ENCODE data around the gene CD28.

GRCh38 chr2:203781151-203781550 lies 74.7 kb downstream of the CD28 start:
- TF ChIP-seq DPF2 (IDR thresholded peaks at IDR 0.05) (no peak), CBFB (IDR thresholded peaks at IDR 0.05; ENCODE audit: low read depth) (no peak), ATF3 (IDR thresholded peaks at IDR 0.05; ENCODE audit: borderline replicate concordance, extremely low read depth, low read depth, low read length) (no peak), ZNF24 (IDR thresholded peaks at IDR 0.05) (no peak), CTCF (IDR thresholded peaks at IDR 0.05 in 2 of 3, conservative IDR thresholded peaks at IDR 0.05 in 1 of 3; ENCODE audit: control insufficient read depth in 2 of 3, extremely low read depth in 1 of 3, insufficient read depth in 1 of 3, low read depth in 3 of 3, low read length in 3 of 3) (no peak), NFXL1 (IDR thresholded peaks at IDR 0.05; ENCODE audit: borderline replicate concordance) (no peak), EP300 (IDR thresholded peaks at IDR 0.05; ENCODE audit: borderline replicate concordance in 1 of 2, control insufficient read depth in 1 of 2, low read depth in 2 of 2, low read length in 2 of 2) (no peak), PAX8 (IDR thresholded peaks at IDR 0.05) (no peak), POLR2AphosphoS5 (IDR thresholded peaks at IDR 0.05; ENCODE audit: low read length) (no peak), NR2C1 (IDR thresholded peaks at IDR 0.05) (no peak), IKZF1 (conservative IDR thresholded peaks at IDR 0.05) (no peak), SMC3 (IDR thresholded peaks at IDR 0.05; ENCODE audit: borderline replicate concordance, low read length) (no peak)

All from GM12878 (cell line).